ENCODE measurements around the gene SH3GL1.

The SH3GL1 gene, protein sequence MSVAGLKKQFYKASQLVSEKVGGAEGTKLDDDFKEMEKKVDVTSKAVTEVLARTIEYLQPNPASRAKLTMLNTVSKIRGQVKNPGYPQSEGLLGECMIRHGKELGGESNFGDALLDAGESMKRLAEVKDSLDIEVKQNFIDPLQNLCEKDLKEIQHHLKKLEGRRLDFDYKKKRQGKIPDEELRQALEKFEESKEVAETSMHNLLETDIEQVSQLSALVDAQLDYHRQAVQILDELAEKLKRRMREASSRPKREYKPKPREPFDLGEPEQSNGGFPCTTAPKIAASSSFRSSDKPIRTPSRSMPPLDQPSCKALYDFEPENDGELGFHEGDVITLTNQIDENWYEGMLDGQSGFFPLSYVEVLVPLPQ

DNA sequence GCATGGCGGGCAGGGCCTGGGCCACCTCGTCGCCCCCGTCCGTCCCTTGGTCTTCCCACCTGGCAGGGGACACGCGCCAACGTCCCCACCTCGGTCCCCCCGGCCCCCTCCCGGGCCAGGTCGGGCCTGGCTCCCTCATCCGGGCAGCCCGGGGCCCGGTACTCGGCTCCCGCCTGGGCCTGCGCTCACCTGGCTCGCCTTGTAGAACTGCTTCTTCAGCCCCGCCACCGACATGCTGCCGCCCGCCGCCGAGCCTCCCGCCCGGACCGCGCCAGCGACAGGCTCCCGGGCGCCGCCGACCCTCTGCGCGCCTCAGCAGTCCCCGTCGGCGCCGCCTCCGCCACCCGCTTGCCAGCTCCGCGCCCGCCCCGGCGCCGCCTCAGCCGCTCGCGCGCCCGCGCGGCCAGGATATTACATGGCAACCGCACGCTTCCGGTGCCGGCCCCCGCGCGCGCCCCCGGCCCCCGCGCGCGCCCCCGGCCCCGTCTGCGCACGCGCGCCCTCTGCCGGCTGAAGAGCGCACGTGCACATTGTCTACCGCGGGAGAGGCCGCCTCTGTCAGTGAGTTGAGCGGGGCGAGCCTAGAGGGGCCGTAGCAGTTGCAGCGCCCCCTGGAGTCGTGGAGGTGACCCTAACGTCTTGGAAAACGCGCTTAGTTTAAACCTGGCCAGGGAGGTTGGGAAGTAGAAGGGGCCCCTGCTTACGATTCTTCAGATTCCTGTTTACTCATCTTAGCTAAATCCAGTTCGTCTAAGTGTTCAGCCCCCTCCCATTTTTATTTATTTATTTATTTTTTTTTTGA is at the start of gene SH3GL1:
SH3GL1 (minus strand) TSS at position 413 of the 802 bp plus-strand sequence; CDS start at position 234, 179 bp downstream.
- DNase-seq (ENCODE audit: low read depth), result peak; percentile 96

DNA sequence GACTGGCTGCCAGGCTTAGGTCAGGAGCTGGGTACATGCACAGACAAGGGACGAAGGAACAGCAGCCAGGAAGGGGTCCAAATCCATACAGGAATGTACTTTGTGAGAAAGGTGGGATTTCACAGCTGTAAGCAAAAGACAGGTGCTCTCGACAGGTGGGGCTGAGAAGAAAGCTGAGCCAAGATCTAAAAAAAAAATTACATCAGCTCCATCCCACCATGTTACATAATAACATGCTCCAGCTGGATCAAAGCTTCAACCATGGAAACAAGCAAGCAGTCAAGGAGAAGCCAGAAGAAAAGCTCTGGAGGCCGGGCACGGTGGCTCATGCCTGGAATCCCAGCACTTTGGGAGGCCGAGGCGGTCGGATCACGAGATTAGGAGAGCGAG is 49.3 kb upstream of the SH3GL1 start:
- DNase-seq (ENCODE audit: low read depth), result no peak

DNA sequence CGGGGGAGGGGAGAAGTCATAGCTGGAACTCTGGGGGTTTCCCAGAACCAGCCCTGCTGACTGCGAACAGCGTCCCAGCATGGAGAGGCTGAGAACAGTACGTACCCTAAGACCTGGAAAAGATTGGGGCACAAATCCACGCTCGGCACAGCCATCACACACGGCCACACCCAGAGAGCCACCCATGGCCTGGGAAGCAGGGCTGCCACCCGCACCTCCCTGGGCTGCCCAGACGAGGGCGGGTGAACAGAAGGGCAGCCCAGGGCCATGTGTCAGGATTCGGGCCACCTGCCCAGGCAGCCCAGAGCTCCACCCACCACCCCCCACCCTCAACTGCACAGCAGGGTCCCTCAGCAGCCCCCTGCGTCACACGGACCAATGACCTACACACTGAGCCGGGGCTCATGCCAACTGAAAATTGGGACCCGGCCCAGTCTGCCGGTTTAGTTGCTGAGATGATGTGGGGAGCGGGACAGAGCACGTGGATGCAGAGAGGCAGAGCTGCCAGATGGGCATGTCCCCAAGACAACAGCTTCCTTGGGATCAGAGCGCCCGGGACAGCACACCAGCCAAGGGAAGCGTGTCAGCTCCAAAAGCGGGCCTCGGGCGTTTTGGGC is 48.8 kb upstream of the SH3GL1 start:
- no peak for DNase-seq (ENCODE audit: low read depth)

DNA sequence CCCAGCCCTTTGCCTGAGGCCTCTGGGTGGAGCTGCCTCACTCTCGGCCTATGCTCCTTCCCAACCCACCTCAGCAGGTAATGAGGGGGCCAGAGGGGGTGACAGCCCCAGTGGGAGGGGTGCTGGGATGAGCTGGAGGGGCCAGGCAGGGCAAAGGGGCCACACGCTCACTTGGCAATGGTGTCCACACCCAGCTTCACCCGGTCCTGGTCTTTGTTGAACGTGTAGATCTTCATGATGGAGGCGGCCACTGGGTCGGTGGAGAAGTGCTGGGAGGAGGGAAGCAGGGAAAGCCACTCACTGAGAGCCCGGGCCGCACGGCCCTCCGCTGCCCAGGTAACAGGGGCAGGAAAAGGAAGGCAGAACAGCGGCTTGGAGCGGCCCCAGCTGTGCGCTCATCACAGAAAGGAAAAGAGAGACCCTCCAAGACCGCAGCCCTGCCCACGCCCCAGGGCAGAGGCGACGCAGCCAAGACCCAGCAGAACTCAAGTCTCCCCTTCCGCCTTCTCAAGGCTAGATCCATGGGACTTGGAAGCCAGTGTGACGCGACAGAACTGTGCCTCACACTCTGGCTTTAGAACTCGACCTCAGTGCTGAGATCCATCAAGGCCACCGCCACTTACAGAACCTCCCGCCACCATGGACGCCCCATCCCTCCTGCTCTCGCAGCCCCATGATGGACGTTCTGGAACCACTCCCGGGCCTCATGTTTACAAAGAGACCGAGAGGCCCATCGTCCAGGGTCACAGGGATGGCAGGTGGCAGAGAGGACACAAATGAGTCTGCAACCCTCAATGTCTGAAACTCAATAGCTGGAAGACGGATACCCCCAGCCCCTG is 48.0 kb upstream of the SH3GL1 start:
- DNase-seq (ENCODE audit: low read depth), result no peak

DNA sequence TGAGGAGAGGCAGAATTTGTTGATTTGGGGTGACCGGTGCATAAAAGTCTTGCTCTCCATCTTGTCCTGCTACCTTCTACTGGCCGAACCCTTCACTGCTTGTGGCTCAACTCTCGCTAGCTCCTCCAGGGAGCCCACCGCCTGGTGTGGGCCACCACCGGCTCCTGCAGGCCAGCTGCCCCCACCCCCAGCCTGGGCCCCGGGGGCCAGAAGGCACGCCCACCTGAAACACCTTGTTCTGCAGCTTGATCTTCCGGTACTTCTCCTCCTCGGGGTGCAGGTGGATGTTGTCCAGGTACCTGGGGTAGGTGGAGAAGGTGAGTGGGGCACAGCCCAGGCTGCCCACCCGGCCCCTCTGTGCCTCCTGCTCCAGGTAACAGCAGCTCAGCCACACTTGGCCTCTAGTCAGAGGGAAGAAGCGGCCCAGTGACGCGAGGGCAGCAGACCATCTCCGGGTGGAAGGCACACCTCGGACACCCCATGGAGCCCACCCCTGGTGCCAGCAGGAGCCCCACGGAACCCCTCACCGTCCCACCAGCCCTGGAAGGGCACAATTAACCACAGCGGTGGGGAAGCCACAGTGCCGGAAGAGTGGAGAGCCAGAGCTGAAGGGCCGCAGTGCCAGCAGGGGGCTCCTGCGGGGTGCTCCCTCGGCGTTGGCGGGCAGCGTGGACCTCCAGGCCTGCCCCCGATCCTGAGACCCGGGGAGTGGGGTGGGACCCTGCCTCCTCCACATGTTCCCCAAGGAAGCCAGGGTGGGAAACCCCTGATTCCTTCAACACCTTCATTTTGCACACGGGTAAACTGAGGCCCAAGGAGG is 47.2 kb upstream of the SH3GL1 start:
- DNase-seq (ENCODE audit: low read depth), result no peak

DNA sequence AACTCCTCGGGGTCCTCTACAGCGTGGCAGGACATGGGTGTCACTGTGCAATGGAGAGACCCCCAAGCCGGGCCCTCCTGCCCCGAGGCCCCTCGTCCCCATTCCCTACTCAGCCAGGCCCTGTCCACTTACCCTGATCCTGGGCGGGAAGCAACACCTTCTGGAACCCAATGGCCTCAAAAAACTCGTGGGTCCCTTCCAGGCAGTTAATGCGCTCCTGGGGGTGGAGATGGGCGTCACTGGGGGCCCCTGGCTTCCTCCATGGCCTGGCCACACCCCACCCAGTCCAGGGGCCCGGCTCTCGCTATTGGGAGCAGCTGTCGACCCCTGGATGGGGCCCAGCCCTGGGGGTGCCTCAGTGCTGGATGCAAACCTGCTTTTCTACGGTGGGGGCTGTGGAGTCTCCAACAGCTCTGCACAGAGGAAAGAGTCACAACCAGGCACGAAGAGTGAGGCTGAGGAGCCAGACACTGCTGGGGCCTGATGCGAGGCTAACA is 46.4 kb upstream of the SH3GL1 start:
- no peak for DNase-seq (ENCODE audit: low read depth)

DNA sequence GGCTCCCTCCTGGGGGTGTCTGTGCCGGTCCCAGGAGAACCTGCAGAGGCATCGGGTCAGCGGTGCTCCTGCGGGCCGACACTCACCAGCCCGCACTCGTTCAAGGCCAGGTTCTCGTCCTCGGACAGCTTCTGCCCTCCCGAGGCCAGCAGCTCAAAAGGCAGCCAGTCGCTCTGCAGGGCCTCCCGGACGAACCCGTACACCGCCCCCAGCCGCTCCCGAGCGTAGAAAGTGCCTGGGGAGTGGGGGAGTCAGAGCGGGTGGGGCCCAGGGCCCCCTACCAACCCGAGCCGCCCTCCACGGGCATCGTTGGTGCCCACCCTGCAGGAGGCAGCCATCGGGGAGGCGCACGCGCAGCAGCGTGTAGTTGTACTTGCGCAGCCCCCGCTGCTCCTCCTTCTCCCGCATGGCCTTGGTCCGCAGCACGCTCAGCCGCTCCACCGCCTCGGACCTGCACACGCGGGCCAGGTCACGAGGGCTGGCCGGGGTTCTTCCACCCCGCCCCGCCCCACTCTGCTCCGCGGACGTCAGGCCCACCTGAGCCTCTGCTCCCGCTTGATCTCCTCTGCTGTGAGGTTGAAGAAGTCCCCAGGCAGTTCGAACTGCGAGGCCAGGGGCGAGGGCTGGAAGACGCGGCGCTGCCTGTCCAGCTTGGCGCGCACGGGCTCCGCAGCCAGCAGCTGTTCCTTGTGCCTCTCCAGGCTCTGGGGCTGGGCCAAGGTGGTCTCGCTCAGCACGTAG is 45.8 kb upstream of the SH3GL1 start:
- no peak for DNase-seq (ENCODE audit: low read depth)

DNA sequence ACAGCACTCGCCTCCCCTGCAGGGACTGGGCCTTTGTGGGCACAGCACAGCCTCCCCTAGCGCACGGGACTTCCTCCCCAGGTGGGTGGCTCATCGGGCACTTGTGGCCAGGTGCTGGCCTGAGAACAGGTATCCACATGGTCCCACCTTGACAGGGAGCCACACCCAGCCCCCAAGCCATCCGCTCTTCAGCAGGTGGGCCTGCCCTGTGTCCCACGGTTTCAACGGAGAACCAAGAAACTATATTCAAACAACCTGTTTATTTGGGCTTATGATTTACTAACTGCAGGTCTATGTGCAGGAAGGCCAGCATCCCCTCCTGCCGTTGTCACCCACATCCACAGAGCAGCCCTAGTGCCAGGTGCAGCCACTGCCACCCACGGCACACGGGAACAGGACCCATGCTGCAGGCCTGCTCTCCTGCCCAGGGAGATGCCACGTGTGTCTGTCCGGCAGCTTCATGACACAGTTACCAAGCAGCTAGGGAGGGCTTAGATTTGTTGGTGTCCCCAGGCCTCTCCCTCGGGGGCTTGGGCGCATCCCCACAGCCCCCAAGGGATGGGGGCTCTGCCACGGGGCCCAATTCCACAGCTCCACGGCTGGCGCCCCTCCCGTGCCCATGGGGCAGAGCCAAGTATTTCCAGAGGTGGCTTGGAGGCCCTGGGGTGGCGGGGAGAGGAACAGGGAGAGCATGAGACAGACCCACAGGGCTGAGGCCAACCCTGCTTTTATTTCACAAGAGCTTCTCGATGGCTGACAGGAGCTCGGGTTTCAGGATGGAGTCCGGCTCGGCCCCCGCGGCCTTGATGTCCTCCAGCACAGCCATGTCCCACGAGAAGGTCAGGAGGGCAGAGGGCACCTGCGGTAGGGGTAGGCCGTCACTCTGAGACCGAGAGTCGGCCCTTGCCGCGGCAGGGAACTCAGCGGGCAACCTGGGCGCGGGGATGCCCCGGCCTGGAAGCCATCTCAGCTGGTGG is 44.7 kb upstream of the SH3GL1 start:
- DNase-seq (ENCODE audit: low read depth), result no peak

DNA sequence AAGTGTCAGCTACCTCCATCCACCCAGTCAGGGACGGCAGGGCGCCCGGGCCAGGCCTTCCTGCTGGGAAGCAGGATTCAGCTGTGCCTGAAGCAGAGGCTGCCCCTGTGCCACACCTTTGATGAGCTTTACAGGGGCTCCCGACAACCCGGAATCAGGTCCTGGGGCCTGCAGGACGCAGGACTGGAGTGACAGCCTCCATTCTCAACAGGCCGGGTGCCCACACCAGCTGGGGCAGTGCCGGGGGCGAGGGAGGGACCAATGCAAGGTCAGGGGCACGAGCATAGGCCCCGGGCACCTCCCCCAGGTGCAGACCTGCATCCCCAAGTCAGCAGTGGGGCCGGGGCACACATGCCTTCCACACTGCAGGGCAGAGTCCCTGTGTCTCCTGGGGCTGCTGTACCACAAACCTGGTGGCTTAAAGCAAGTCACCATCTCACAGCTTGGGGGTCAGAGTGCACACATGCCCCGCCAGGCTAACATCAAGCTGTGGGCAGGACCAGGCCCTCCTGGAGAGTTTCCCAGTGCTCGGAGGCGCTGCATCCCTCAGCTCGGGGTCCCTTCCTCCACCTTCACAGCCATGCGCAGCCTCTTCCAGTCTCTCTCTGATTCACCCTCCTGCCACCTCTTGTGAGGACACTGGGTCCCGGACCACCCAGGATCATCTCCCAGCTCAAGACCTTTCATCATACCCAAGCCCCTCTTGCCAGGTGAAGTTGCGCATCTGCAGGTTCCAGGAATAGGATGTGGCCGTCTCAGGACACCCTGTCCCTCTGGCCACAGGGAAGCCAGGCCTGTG is 43.8 kb upstream of the SH3GL1 start:
- no peak for DNase-seq (ENCODE audit: low read depth)

DNA sequence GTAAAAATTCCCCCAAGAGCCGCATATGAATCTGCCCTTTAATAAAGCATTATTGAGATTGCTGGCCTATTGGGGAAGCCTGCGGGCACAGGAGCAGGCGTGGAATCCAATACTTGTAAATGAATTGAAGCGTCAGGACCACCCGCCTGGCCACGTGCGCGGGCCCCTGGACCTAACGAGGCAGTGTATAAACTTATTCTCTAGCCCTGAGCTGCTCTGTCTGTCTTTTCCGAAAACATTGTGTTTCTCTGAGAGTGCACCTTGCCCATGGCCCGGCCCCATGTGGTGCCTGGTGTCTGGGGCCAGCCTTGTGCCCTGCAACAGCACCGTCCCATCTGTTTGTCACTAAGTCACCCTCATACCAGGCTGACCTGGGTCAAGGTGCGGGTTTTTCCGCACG is 42.8 kb upstream of the SH3GL1 start:
- no peak for DNase-seq (ENCODE audit: low read depth)

DNA sequence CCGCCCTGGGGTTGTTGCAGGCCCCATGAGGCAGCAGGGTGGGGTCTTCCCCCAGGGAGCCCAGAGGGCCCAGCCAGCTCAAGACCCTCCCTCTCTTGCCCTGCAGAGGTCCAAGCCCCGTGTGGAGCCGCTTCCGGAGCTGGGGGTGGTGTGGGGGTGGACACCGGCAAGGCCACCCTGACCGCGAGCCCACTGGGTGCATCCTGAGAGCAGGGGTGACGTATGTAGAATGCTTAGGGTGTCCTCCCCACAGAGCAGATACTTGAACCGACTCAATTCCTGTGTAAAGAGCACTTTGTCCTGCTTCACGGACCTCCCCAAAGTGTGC is 42.4 kb upstream of the SH3GL1 start:
- no peak for DNase-seq (ENCODE audit: low read depth)

DNA sequence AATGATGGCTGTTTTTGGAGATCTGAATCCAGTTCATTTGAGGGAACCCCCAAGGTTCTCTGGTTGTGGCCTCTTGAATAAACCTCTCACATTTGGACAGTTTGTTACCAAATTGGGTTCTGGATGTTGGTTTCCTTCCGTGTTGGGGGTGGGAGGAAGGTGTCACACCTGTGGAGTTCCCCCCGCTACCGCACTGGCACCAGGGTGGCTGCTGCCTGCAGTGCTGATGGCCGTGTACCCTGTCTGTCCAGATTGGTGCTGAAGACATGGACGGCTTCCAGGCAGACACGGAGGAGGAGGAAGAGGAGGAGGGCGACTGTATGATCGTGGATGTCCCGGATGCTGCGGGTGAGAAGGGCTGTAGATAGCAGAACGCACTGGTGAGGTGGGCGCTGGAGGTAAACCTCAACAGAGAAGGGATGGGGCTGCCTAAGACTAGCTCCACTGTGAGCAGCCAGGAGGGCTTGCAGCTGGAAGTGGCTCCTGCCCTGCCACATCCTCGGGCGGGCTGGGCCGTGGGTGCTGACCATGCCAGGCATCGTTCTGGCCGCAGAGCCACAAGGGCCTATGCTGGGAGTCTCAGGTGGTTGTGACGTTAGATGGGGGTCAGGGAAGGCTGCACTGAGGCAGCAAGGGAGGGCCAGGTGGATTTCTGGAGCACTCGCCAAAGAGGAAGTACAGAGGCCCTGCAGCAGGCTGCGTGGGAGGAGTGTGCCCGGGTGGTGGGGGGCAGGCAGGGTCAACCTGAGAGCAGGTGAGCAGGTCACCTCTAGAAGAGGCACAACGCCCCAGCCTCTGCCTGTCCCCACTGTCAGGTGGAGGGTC is 41.9 kb upstream of the SH3GL1 start:
- DNase-seq (ENCODE audit: low read depth), result no peak

DNA sequence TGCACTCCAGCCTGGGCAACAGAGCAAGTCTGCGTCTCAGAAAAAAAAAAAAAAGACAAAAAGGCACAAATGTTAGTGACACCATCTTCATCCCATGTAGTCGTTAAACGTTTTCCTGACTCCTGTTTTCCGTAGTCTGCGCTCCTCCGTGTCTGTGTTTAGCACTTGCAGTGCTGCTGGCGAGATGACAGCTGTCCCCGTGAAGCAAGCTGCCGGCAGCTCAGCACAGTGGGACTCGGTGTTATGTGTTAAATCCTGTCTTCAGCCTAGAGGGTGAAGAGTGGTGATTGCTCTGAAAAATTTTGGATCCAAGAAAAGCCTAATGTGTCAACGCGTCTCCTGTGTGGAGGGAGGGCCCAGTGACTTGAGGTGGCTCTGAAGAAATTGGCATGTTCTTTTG is 38.9 kb upstream of the SH3GL1 start:
- no peak for DNase-seq (ENCODE audit: low read depth)

DNA sequence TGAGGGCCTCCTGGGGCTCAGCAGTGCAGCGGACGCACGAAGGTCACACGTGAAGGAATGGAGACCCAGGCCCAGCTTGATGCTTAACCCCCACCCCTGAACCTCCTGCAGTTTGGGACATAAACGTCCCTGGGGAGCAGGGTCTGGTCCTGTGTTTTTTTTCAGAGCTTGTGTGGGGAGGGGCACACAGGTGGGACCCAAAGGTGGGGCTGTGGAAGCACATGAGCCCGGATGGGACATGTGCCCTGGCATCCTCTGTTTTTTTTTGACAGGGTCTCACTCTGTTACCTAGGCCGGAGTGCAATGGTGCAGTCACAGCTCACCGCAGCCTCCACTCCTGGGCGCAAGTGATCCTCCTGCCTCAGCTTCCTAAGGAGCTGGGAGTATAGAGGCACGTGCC is 36.8 kb upstream of the SH3GL1 start:
- no peak for DNase-seq (ENCODE audit: low read depth)

DNA sequence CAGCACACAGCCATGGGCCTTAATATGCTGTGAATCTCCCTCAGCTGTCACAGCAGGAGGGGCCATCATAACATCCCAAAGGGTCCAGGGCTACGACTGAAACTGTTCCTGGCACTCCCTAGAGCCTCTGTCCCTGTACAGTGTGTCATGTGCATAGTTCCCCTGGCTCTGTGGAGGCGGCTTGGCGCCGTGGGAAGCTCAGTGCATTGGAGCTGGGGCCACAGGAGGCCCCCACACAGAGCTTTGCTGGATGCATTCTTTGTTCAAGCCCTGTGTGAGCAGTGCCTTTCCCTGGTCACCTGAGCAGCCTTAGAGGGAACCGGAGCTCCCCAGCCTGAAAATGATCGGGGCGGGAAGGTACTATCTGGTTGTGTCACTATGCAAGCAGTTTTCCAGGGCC is 35.9 kb upstream of the SH3GL1 start:
- no peak for DNase-seq (ENCODE audit: low read depth)

DNA sequence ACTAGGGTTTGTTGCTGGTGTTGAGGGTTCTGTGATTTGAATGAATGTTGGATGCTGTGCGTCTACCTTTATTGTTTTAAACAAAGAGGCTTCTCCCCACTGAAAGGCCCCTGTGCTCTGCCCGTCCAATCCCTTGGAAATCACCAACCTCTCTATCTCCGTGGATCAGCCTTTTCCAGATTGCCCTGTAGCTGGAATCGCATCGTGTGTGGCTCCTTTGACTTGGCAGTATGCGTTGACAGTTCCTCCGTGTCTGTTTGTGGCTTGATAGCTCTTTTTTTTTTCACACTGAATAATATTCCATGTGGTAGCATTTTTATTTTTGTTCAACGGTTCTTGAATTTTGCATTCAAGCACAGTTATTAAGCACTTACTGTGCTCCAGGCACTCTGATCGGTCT is 34.0 kb upstream of the SH3GL1 start:
- no peak for DNase-seq (ENCODE audit: low read depth)

DNA sequence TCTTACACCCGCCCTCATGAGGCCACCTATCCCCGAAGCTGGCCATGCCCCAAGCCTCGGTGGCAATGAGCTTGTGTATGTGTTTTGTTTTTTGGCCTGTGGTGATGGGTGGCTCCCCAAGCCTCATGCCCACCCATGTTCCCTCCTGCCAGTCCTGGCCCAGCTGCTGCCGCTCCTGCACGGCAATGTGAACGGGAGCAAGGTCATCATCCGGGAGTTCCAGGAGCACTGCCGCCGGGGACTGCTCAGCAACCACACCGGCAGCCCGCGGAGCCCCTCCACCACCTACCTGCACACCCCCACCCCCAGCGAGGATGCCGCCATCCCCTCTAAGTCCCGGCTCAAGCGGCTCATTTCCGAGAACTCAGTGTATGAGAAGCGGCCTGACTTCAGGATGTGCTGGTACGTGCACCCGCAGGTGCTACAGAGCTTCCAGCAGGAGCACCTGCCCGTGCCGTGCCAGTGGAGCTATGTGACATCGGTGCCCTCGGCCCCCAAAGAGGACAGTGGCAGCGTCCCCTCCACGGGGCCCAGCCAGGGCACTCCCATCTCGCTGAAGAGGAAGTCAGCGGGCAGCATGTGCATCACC is 32.7 kb upstream of the SH3GL1 start:
- DNase-seq (ENCODE audit: low read depth), result no peak
